SH-SY5Y (cell line): Measurements from ENCODE around the gene UBE2K.

Source experiments
- GATA2 ChIP-seq: IDR thresholded peaks from 2 replicates; pipeline ENCODE4 v1.6.1; 2011; ENCODE audit warnings: mild to moderate bottlenecking, low read depth, low read length
- GATA3 ChIP-seq: IDR thresholded peaks from 2 replicates; pipeline ENCODE4 v1.6.1; 2011; ENCODE audit warnings: low read depth, mild to moderate bottlenecking, low read length, moderate library complexity

UBE2K gene

GRCh38 chr4:39668887-39669286 is 29.0 kb upstream of the UBE2K start:
- TF ChIP-seq GATA3 = no peak

- no peak for TF ChIP-seq GATA2
- no peak for TF ChIP-seq GATA3
Measured at GRCh38 chr4:39682138-39682537, 15.8 kb upstream of the UBE2K start.

- TF ChIP-seq GATA2 = no peak
- no peak for TF ChIP-seq GATA3
Measured at GRCh38 chr4:39685990-39686389, 11.9 kb upstream of the UBE2K start.

- TF ChIP-seq GATA3 = no peak
- no peak for TF ChIP-seq GATA2
Measured at GRCh38 chr4:39687014-39687413, 10.9 kb upstream of the UBE2K start.

- no peak for TF ChIP-seq GATA3
- TF ChIP-seq GATA2 = no peak
Measured at GRCh38 chr4:39689970-39690369, 8.0 kb upstream of the UBE2K start.

- TF ChIP-seq GATA2 (no peak), GATA3 (no peak)
Measured at GRCh38 chr4:39698424-39699009, 581 bp downstream of the UBE2K start.

GRCh38 chr4:39699687-39700409 is 1.9 kb downstream of the UBE2K start:
- TF ChIP-seq GATA2 = no peak
- TF ChIP-seq GATA3 = no peak

GRCh38 chr4:39700554-39700953 is 2.6 kb downstream of the UBE2K start:
- TF ChIP-seq GATA3 = no peak
- TF ChIP-seq GATA2 = no peak

- TF ChIP-seq GATA3 = no peak
- TF ChIP-seq GATA2 = no peak
Measured at GRCh38 chr4:39702716-39703115, 4.8 kb downstream of the UBE2K start.

GRCh38 chr4:39706334-39706733 is 8.4 kb downstream of the UBE2K start:
- TF ChIP-seq GATA2 (0 out of 2 replicates have a peak, but pooled peaks have one; percentile 26), GATA3 (no peak)

- no peak for TF ChIP-seq GATA2
Measured at GRCh38 chr4:39706741-39707511, 9.0 kb downstream of the UBE2K start.

GRCh38 chr4:39710098-39710896 is 12.4 kb downstream of the UBE2K start:
- TF ChIP-seq GATA3 = no peak
- no peak for TF ChIP-seq GATA2

- TF ChIP-seq GATA2 (no peak), GATA3 (no peak)
Measured at GRCh38 chr4:39712819-39713607, 15.1 kb downstream of the UBE2K start.

GRCh38 chr4:39713691-39714090 is 15.8 kb downstream of the UBE2K start:
- TF ChIP-seq GATA2 (no peak), GATA3 (no peak)
